Muscle layer of colon (tissue), 2 donors: ENCODE measurements around the gene NPNT.

ENCODE experiments used
- H3K27ac ChIP-seq: one replicate; pipeline ENCODE4 v1.7.0; 2013; ENCODE audit warnings: low read depth, mild to moderate bottlenecking, low read length, moderate library complexity
- H3K27me3 ChIP-seq, 2 donors: one replicate each; pipeline ENCODE4 v1.7.0; 2013; ENCODE audit warnings: low read length in 2 of 2, mild to moderate bottlenecking in 2 of 2; ENCODE audit not compliant: insufficient read depth in 2 of 2, control insufficient read depth in 1 of 2
- H3K36me3 ChIP-seq: one replicate; pipeline ENCODE4 v1.7.0; 2013; ENCODE audit warnings: mild to moderate bottlenecking, low read length; ENCODE audit not compliant: insufficient read depth
- H3K4me1 ChIP-seq: one replicate; pipeline ENCODE4 v1.7.0; 2013; ENCODE audit warnings: mild to moderate bottlenecking, low read length; ENCODE audit not compliant: insufficient read depth
- H3K4me3 ChIP-seq, 2 donors: one replicate each; pipeline ENCODE4 v1.7.0; 2013; ENCODE audit warnings: low read length in 2 of 2, low read depth in 1 of 2, mild to moderate bottlenecking in 1 of 2, moderate library complexity in 1 of 2
- H3K9ac ChIP-seq: one replicate; pipeline ENCODE4 v1.7.0; 2013; ENCODE audit warnings: low read length
- H3K9me3 ChIP-seq: one replicate; pipeline ENCODE4 v1.7.0; 2013; ENCODE audit warnings: mild to moderate bottlenecking, low read length
- donor health status: abdominal sarcoma.
- donor health status: Adenocarcinoma of cecum.

The NPNT gene

DNA sequence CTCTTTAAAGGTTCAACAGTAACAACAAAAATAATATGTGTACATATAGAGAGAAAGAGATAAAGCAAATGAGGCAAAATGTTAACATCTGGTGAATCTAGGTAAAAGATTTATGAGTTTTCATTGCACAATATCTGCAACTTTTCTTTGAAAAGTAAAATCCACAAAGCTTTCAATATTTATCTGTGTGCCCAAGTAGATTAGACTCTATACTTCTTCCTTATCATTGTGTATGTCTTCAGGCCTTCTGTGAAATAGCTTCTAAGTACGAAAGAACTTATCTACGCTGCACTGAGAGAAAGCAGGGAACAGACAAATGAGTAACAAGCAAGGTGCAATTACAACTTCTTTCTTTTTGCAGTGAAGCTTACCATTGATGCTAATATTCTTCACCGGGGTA, 81.6 kb downstream of the NPNT start:
- Histone ChIP-seq H3K27ac (no peak overlapping the region), H3K36me3 (no peaks in the 10 kb centered on the region), H3K27me3 (no peaks in the 10 kb centered on the region), H3K4me3 (no peak overlapping the region), H3K9me3 (no peaks in the 10 kb centered on the region), H3K9ac (no peak overlapping the region), H3K4me1 (no peaks in the 10 kb centered on the region)

DNA sequence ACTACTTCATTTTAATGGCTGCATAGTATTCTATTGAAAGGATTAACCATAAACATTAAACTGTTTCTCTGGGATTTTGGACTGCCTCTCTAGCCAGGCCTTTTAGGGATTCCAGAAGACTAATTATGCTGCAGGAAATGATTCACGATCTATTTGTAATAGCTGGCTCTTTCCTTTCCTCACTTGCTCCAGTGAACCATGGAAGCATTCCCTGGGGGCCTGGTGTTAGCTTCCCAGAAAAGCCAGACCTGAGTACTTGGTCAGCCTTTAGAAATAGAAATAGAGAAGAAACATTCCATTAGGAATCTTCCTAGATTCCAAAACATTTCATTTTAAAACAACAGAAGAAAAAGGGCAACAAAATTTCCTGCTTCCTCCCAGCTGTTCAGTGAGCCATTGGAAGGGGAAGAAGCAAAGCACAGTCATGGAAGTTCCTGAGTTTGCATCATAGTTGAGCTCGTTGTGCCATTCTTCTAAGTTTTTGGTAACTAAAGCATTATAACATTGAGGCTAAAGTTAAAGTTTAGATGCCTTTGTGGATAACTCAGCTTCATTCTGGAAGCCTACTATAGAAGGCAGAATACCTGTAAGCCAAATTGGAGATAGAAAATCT, 83.5 kb downstream of the NPNT start:
- Histone ChIP-seq H3K4me1 (no peaks in the 10 kb centered on the region), H3K36me3 (no peaks in the 10 kb centered on the region), H3K4me3 (no peak overlapping the region), H3K27me3 (no peaks in the 10 kb centered on the region), H3K9ac (no peak overlapping the region), H3K27ac (no peak overlapping the region), H3K9me3 (no peaks in the 10 kb centered on the region)

DNA sequence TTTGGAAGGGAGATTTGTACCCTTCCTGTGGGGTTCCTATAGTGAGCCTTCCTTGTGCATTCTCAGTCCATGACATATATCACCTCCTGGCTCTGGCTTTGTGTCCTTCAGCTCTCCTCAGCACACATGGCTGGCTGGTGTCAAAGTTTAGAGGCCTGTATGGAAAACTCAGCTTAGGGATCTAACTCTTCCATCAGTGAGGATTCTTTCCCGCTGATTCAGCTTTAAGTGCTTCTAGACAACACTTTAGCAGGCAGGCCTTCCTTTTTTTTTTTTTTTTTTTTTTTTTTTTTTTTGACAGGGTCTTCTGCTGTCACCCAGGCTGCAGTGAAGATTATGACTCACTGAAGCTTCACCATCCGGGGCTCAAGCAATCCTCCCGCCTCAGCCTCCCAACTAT, 84.2 kb downstream of the NPNT start:
- Histone ChIP-seq H3K4me3 (no peak overlapping the region), H3K9ac (no peak overlapping the region), H3K9me3 (no peaks in the 10 kb centered on the region), H3K27ac (no peak overlapping the region), H3K27me3 (no peaks in the 10 kb centered on the region), H3K4me1 (no peaks in the 10 kb centered on the region), H3K36me3 (no peaks in the 10 kb centered on the region)

DNA sequence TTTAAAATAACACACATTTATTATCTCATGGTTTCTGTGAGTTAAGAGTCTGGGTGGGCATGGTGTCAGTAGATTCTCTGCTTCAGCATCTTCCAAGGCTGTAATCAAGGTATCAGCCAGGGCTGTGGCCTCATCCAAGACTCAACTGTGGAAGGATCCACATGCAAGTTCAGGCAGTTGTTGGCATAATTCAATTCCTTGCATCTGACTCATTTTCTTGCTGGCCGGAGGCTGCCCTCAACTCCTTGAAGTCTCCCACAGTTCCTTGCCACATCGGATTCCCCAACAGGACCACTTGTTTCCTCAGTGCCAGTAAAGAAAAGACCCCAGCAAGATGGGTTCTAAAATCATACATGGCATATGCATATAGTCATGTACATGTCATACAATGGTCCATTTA, 93.4 kb downstream of the NPNT start:
- Histone ChIP-seq H3K4me3 (no peak overlapping the region), H3K27ac (no peak overlapping the region), H3K9ac (no peak overlapping the region), H3K9me3 (no peaks in the 10 kb centered on the region), H3K36me3 (no peaks in the 10 kb centered on the region), H3K4me1 (peaks cover 11% of the 10 kb centered on the region), H3K27me3 (no peaks in the 10 kb centered on the region)

DNA sequence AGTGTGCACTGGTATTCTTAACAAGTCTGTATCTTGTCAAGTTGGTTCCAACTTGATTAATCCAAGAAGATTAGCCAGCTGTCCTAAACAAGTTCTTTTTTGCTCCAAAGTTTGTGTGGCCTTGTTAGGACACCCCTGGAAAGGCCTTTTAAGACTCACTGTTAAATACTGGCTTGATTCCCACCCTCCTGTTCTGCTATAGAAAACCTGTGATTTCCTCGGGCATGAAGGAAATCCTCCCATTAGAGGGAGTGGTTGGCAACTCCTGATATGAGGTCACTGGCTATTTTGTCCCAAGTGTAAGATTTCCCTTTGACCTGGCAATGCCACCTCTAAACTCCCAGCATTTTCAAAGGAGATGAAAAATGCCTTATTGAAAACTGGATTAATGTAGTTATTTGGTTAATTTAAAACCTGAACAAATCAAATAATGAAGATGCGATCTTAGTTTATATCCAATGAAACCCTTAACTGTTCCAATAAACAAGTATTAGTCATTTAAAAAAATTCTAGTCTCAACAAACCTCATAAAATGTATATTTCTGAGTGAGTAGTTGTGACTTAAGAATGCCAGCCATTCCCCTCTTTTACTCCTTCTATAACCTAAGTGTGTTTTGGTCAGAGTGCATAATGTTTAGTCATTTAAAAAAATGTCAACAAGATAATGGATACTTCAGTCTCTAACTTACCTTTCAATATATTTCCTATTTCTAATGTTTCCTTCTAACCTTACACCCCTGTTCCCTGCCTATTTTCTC, 94.4 kb downstream of the NPNT start:
- Histone ChIP-seq H3K27me3 (no peaks in the 10 kb centered on the region), H3K27ac (no peak overlapping the region), H3K36me3 (no peaks in the 10 kb centered on the region), H3K4me3 (no peak overlapping the region), H3K4me1 (peaks cover 18% of the 10 kb centered on the region), H3K9me3 (no peaks in the 10 kb centered on the region), H3K9ac (no peak overlapping the region)

DNA sequence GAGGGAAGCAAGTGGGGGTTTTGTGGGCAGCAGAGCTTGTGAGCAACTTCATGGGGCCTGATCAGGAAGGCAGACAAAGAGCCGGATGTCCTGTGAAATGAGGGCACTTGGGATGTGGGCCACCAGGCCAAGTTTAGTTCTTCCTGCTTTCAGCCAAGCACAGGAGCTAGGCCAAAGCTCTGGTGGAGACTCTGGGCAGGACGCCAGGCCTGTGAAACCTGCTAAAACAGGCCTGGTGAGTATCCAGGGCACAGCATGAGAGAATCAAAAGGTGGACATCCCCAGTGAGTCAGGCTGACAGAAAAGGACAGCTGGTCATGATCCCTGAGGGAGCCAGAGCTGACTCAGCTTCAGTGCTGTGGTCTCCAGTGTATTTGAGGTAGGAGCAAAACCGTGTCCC, 95.7 kb downstream of the NPNT start:
- Histone ChIP-seq H3K9ac (no peak overlapping the region), H3K27me3 (no peaks in the 10 kb centered on the region), H3K4me3 (no peak overlapping the region), H3K27ac (no peak overlapping the region), H3K9me3 (no peaks in the 10 kb centered on the region), H3K36me3 (no peaks in the 10 kb centered on the region), H3K4me1 (peaks cover 21% of the 10 kb centered on the region)

DNA sequence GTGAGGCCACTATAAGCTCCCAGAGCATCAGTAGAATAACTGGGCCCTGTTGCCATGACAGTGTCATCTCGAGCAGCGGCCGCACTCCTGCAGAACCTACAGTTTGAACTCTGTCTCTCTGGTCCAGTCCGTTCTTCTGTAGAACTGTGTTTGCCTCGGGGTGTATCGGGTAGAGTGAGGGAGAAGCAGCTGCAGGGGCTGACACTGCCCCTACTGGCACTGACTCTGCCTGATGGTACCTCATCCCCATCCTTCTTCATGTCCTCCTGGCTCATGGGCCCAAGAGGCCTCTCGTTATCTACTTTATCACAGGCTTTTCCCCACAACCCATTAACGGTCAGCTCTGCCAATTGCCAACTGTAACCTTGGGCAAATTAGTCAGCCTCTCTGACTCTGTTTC, 96.5 kb downstream of the NPNT start:
- Histone ChIP-seq H3K27ac (no peak overlapping the region), H3K4me3 (no peak overlapping the region), H3K36me3 (no peaks in the 10 kb centered on the region), H3K9me3 (no peaks in the 10 kb centered on the region), H3K4me1 (peaks cover 21% of the 10 kb centered on the region), H3K9ac (no peak overlapping the region), H3K27me3 (no peaks in the 10 kb centered on the region)

DNA sequence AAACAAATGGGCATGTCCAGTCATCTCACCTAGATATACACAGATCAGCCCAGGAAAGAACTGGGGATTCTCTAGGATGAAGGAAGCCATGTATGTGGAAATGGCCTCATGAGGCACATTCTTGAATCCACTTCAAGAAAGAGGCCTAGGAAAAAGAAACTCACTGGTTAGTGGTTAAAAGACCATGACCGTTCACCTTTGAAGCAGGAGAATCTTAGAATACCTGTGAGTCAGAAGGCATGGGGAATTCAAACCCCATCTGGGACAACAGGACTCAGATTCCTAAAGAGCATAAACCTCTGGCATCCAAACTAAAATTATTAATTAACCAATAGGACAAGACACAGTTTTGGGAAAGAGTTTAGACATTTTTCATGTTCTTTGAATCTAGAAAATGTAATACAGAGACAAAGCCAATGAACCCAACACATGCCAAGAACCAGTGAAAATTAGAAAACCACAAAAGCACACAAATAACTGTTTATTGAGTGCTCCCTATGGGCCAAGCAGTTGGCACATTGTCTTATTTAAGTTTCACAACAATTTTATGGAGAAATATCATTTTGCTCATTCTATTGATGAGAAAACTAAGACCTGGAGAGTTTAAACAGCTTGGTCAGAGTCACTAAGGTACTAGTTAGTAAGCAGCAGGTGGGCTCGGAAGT, 97.5 kb downstream of the NPNT start:
- H3K9me3 ChIP-seq, result no peaks in the 10 kb centered on the region
- H3K27ac ChIP-seq, result no peak overlapping the region
- no peaks in the 10 kb centered on the region for H3K27me3 ChIP-seq

DNA sequence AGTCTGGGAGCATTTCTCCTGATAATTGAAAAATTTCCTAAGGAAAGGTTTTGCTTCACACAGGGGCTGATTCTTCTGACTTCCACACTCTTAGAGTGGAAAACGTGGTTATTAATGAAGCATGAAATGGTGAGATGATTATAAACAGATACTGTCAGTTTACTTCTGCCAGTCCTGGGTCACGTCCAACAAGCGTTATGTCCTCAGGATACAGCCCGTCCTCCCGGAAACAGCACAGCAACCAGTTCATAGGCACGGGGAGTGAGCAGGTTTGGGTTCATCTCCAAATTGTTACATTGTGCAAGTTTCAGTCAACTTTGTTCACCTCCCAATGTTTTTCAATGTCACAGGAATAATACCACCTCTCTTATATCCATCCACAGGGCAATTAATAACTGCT, 98.8 kb downstream of the NPNT start:
- Histone ChIP-seq H3K27me3 (no peaks in the 10 kb centered on the region), H3K36me3 (no peaks in the 10 kb centered on the region), H3K4me3 (no peak overlapping the region), H3K4me1 (peaks cover 21% of the 10 kb centered on the region), H3K27ac (no peak overlapping the region), H3K9ac (no peak overlapping the region), H3K9me3 (no peaks in the 10 kb centered on the region)

More for the DNA sequence above, 97.5 kb downstream of the NPNT start:
- no peaks in the 10 kb centered on the region for H3K36me3 ChIP-seq
- H3K4me3 ChIP-seq, result no peak overlapping the region
- no peak overlapping the region for H3K9ac ChIP-seq
- peaks cover 21% of the 10 kb centered on the region for H3K4me1 ChIP-seq

DNA sequence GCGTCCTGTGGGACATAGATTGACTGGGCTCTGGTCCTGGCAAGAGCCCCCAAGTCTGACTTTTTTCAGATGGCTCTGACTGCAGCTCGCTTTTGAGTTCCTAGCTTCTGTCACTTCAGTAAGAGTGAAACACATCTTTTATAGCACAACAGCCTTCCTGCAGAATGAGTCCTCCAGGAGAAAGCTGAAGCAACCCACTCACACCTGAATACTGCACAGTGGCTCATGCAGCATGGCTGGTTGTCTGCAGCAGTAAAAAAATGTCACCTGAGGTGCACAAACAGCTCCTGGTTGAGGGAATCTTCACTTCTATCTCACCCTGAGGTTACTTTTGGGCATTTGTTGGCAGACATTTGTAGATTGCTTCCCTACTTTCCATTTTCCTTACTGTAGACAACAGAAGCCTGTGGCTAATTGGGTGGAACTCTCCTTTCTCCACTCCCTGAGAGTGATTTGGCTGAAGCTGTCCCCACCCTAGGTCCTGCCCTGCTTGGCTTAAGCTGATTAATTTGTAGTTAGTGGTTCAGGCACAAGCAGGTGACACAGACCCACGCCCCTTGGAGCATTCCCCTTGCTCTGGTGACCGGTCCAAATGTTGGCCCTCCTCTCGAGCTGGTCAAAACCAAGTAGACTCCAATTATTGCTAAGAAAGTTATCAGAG, 99.7 kb downstream of the NPNT start:
- Histone ChIP-seq H3K27me3 (no peaks in the 10 kb centered on the region), H3K9me3 (no peaks in the 10 kb centered on the region), H3K4me1 (peaks cover 21% of the 10 kb centered on the region), H3K27ac (no peak overlapping the region), H3K4me3 (no peak overlapping the region), H3K9ac (no peak overlapping the region), H3K36me3 (no peaks in the 10 kb centered on the region)

DNA sequence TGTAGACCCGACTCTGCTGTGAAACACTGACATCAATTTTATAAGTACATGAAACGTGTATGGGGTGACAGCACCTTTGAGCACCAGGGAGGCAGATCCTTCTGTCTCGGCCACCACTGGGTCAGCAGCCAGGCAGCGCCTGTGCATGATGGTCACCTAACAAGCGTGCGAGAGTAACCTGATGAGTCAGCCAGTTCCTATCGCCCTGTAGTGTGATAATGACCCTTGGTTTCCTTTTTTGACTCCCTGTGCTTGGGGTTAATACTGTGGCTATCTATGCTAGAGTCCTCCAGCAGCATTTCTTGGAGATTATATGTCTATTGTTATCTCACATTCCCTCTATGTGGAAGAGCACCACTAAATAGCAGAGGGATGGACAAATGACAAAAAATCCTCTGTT, 101.6 kb downstream of the NPNT start:
- no peaks in the 10 kb centered on the region for H3K36me3 ChIP-seq

More for the DNA sequence above, 101.6 kb downstream of the NPNT start:
- H3K4me1 ChIP-seq, result peaks cover 18% of the 10 kb centered on the region
- no peak overlapping the region for H3K27ac ChIP-seq
- H3K27me3 ChIP-seq, result no peaks in the 10 kb centered on the region
- no peaks in the 10 kb centered on the region for H3K9me3 ChIP-seq
- no peak overlapping the region for H3K4me3 ChIP-seq
- H3K9ac ChIP-seq, result no peak overlapping the region
